KG1 (cell line): Measurements from ENCODE around the gene MRM2.
"Not testable (repeated sequence)": the region's sequence is repeated elsewhere in the genome, so short reads cannot be mapped to it uniquely, and the experiment has no call there.

Experiments used
- DNase-seq: peaks from one replicate; lab custom pipeline; 2025; lab: John Stamatoyannopoulos, UW

Gene MRM2

GRCh38 chr7:2241580-2242540, at the start of gene MRM2, which contains the start of gene NUDT1:
MRM2 (minus strand) TSS chr7:2242205; CDS start chr7:2242169, 36 bp downstream.
NUDT1 (plus strand) TSS chr7:2242226; CDS start chr7:2244575, 2,349 bp downstream.
- peak; percentile 39 for DNase-seq

- no peak for DNase-seq
Measured at GRCh38 chr7:2290877-2291276, 48.9 kb upstream of the MRM2 start.

- DNase-seq = no peak
Measured at GRCh38 chr7:2289621-2290020, 47.6 kb upstream of the MRM2 start.

- DNase-seq = no peak
Measured at GRCh38 chr7:2289111-2289586, 47.1 kb upstream of the MRM2 start.

- DNase-seq = no peak
Measured at GRCh38 chr7:2288503-2288902, 46.5 kb upstream of the MRM2 start.

- DNase-seq = no peak
Measured at GRCh38 chr7:2287745-2288144, 45.7 kb upstream of the MRM2 start.

- no peak for DNase-seq
Measured at GRCh38 chr7:2283074-2283473, 41.1 kb upstream of the MRM2 start.

- DNase-seq = no peak
Measured at GRCh38 chr7:2282185-2282751, 40.3 kb upstream of the MRM2 start.

GRCh38 chr7:2281541-2281940, 39.5 kb upstream of the MRM2 start:
- no peak for DNase-seq

GRCh38 chr7:2280424-2280823, 38.4 kb upstream of the MRM2 start:
- no peak for DNase-seq

GRCh38 chr7:2279896-2280295, 37.9 kb upstream of the MRM2 start:
- no peak for DNase-seq

- no peak for DNase-seq
Measured at GRCh38 chr7:2278026-2278425, 36.0 kb upstream of the MRM2 start.

- DNase-seq = no peak
Measured at GRCh38 chr7:2276107-2276506, 34.1 kb upstream of the MRM2 start.

- no peak for DNase-seq
Measured at GRCh38 chr7:2275101-2275500, 33.1 kb upstream of the MRM2 start.

GRCh38 chr7:2274666-2275065, 32.7 kb upstream of the MRM2 start:
- no peak for DNase-seq

- DNase-seq = no peak
Measured at GRCh38 chr7:2273866-2274265, 31.9 kb upstream of the MRM2 start.

- DNase-seq = no peak
Measured at GRCh38 chr7:2272031-2272430, 30.0 kb upstream of the MRM2 start.

- no peak for DNase-seq
Measured at GRCh38 chr7:2271273-2272026, 29.4 kb upstream of the MRM2 start.

- no peak for DNase-seq
Measured at GRCh38 chr7:2270495-2270894, 28.5 kb upstream of the MRM2 start.

GRCh38 chr7:2269991-2270460, 28.0 kb upstream of the MRM2 start:
- no peak for DNase-seq

- not testable (repeated sequence) for DNase-seq
Measured at GRCh38 chr7:2269089-2269990, 27.3 kb upstream of the MRM2 start.
